Melanocyte of skin (primary cell): Measurements from ENCODE around the gene PDE7B. TPM values are rescaled to one million over a fixed set of nuclear protein-coding genes. Genes with fewer than 3 reads are reported as not detected.

Source experiments
- total RNA-seq, 2 donors: library from RNA; depleted of rRNA; stranded (reverse); fragments of >200 nt; gene quantifications; 2 replicates each; pipeline ENCODE4 v1.2.3, GENCODE V29; 2012

Gene PDE7B
- total RNA-seq, result 1 to 10 TPM; 6.5 to 10.0 TPM

GRCh38 chr6:135851442-135852271 lies at the start of gene PDE7B:
PDE7B (plus strand) TSS chr6:135851701.

